HL-60 (cell line): ENCODE data around the gene KRT73.

ENCODE experiments used
- CTCF ChIP-seq: IDR thresholded peaks from one replicate; pipeline ENCODE4 v1.5.1; 2011; ENCODE audit warnings: low read length, control low read depth, inconsistent platforms; ENCODE audit not compliant: insufficient read depth
- GABPA ChIP-seq: IDR thresholded peaks from 2 replicates; pipeline ENCODE4 v1.6.1; 2012; ENCODE audit warnings: low read depth
- POLR2AphosphoS5 ChIP-seq: IDR thresholded peaks from 2 replicates; pipeline ENCODE4 v1.6.1; 2012; ENCODE audit warnings: low read depth
- REST ChIP-seq: IDR thresholded peaks from 2 replicates; pipeline ENCODE4 v1.6.1; 2012; ENCODE audit warnings: low read depth; ENCODE audit not compliant: insufficient replicate concordance
- SPI1 ChIP-seq: IDR thresholded peaks from 2 replicates; pipeline ENCODE4 v1.6.1; 2012; ENCODE audit warnings: low read depth, mild to moderate bottlenecking, borderline replicate concordance

DNA sequence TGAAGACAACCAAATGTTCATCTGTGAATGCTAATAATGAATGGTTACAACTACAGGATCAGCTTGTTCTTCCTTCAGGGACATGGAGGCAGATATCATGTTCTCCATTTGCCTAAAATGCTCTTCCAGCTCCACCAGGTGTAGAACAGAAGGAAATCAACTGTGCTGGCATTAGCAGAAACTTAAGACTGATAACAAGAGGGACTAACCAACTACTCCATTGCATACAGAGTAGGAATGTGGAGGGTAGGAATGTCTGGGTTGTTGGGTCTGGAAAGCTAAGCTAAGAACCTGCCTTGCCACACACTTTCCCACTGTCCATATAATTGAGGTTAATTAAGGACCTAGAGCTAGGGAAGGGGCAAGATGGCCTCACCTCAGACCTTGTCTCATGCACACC, 45.1 kb upstream of the KRT73 start:
- TF ChIP-seq CTCF (no peak), GABPA (no peak), REST (no peak), POLR2AphosphoS5 (no peak), SPI1 (no peak)
